Stimulated activated CD8-positive, alpha-beta memory T cell treated with anti-CD3 and anti-CD28 coated beads, Interleukin-12 subunit alpha, Interleukin-12 subunit beta, amount 100 ng/mL, for 24 hours (primary cell): ENCODE measurements around the gene LRRC45.

Source experiments
- DNase-seq: peaks from one replicate; pipeline ENCODE4 v3.0.0-alpha.2; 2020; ENCODE audit errors: extremely low read depth

Gene LRRC45

GRCh38 chr17:82062076-82062983, 39.2 kb downstream of the LRRC45 start:
- no peak for DNase-seq

- no peak for DNase-seq
Observed at GRCh38 chr17:82062984-82063368, 39.9 kb downstream of the LRRC45 start.

DNA sequence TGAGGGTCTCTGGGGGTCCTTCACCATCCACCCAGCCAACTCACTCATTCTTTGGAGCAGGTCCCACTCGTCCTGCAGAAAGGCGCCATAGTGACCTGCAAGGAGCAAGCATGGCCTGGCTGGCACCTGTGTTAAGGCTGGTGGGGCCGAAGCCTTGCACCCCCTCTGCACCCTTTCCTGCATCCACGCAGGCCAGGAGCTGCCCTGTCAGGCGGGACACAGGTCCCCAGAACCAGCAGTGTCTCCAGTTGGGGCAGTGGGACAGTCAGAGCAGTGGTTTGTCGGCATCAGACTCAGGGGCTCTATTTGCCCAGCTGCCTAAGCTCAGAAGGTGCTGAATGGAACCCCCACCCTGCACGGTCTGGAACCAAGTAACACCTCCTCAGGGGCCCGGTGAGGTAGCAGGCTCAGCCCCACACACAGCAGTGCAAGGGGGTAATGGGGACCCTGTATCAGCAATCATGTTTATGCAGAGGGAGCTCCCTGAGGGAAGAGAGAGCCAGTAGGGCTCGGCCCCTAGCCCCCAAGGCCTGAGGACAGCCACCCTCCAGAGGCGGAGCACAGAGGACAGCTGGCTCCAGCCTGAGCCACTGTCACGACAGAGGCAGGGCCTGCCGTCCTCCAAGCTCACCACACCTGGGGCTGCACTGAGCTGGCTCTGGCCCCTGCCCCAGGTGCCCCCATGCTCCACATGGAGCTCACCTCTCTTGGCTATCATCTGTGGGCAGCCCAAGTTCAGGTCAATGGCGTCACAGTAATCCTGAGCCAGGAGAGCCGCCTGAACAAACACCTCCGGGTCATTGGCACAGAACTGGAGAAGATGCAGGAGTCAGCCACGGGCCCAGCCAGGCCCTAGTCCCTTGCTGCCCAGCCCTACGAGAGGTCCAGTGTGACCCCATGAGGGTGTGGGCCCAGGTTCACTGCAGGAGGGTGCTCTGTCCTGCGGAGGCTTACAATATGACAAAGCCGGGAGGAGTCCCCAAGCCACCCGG, 40.6 kb downstream of the LRRC45 start:
- DNase-seq, result no peak

- no peak for DNase-seq
Observed at GRCh38 chr17:82064433-82065192, 41.5 kb downstream of the LRRC45 start.

DNA sequence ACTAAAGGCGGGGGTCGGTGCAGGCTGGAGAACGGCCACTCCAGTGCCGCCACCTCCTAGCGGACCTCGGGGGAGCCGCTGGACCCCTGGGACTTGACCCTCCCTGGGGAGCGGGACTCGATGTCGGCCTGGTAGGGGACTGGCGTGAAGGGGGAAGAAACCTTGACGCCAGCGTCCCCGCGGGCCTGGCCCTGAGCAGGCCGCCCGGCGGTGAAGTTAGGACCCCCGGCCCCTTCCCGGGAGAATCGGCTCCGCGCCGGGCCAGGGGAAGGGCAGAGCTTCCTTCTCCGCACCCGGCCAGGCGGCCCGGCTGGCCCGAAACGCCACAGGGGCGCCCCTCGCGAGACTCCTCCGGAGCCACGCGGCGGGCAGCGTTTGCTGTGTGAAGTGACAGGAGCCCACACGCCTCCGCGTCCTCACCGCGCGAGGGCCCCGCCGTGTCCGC, 42.1 kb downstream of the LRRC45 start:
- DNase-seq, result no peak

DNA sequence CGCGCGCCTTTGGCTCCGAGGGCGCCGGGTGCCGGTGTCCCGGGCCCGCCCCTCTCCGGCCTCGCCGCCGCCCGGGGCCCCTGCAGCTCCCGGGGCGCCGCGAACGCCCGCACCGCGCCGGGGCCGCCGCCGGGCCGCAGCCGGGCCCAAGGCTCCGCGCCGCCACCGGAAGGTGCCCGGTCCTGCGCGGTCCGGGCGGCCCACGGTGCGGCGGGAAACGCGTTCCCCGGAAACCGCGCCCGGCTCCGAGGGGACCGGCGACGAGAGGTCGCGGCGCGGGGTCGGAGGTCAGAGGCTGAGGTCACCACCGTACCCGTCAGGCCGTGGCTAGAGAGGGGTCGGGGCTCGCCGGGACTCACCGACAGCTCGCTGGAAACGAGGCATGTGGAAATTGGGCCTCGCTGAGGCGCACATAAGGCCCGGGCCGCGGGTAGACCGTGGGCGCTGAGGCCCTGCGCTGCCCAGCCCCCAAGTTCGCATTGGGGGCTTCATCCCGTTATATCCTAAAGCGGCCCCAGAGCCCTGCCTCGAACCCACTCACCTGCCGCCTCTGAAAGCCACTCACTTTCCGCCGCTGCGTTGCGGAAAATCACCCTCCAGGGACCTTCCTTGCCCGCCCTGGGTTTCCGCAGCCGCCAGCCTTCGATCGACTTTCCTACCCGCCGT, 42.7 kb downstream of the LRRC45 start, which contains the start of gene DUS1L:
DUS1L (minus strand) TSS at position 167 of the 666 bp plus-strand sequence. CDS start 745 bp downstream, outside the sequence.
- peak; percentile 45 for DNase-seq

DNA sequence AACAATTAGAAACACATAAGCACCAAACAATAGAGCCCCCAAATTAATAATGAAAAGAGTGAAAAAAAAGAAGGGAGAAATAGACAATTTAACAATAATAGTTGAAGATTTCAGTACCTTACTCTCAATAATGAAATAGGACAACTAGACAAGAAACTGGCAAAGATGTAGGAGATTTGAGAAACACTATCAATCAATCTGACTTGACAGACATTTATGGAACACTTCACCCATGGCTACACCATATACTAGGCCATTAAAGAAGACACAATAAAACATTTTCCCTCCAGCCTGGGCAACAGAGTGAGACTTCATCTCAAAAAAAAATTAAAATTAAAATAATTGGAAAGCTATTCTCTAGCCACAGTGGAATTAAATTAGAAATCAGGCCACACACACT, 47.5 kb downstream of the LRRC45 start:
- DNase-seq, result no peak

DNA sequence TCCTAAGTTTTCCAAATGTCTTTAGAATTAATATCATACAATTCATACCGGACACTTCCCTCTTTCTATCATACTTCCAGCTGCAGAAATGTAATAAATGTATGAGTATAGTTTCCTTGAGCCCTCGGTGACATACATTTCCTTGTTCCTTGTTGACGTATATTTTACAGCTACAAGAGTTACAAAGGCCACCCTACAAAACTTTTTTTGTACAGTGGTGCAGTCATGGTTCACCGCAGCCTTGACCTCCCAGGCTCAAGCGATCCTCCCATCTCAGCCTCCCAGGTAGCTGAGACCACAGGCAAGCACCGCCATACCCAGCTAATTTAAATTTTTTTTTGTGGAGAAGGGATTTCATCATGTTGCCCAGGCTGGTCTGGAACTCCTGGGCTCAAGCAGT, 49.7 kb downstream of the LRRC45 start:
- no peak for DNase-seq

DNA sequence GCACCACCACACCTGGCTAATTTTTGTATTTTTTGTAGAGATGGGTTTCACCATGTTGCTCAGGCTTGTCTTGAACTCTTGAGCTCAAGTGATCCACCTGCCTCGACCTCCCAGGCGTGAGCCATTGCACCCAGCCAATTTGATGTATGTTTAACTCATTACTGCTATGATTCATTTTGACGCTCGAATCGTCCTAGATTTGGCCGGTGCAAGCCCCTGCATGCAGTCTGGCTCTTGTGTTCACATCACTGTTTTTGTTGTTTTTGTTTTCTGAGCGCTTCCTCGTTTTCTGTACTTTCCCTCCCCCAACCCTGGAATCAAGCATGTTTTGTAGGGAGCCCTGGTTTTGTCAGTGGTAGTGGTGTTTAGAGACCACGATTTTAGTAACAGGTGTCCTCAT, 50.3 kb downstream of the LRRC45 start:
- no peak for DNase-seq

GRCh38 chr17:82076018-82076784, 53.1 kb downstream of the LRRC45 start:
- no peak for DNase-seq

GRCh38 chr17:82076785-82077591, 53.9 kb downstream of the LRRC45 start:
- DNase-seq, result no peak

GRCh38 chr17:82077617-82078358, 54.7 kb downstream of the LRRC45 start:
- no peak for DNase-seq

DNA sequence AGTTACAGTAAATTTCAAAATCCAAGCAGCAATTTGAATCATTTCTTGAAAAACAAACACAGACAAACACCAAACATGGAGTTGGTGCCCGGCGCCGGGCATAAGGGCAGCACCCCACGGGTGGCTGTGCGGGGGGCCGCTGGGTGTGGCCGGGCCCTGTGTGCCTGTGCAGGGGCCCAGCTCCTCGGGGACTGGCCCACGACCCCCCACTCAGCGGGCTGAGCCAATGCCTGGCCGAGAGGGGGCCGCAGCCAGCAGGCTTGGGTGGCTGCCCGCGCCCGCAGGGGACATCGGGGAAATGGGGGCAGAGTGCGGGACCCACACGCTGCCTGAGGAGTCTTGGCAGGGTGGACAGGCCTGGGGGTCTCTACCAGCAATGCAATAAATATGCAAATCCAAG, 55.3 kb downstream of the LRRC45 start:
- DNase-seq, result no peak

- no peak for DNase-seq
Observed at GRCh38 chr17:82079001-82079677, 56.0 kb downstream of the LRRC45 start.

DNA sequence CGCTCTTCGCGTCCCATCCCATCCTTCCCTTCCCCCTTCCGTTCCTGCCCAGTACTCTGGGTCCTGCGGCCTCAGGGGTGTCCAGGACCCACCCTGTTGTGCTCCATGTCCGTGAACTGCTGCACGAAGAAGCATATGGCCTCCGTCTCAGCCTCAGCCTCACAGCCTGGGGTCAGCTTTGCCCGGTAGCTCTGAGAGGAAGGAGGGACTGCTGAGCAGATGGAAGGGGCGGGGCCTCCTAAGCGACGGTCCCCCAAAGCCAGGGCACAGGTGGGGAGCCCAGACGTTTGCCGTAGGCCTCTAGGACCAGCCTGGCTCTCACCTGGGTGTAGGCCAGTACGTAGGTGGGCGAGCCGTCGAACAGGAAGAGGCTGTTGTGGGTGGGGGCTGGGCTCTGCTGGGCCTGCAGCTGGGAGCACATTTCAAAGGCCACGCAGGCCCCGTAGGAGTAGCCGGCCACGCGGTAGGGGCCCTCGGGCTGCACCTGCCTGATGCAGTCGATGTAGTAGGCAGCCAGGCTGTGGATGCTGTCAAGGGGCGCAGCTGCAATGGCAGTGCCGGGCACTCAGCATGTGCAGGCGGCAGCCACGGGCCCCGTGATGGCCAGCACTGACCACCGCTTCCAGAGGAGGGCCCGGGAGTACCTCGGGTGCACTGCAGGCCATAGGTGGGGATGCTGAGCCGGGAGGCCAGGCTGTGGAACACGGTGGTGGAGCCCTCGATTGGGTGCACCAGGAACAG, 57.1 kb downstream of the LRRC45 start:
- DNase-seq, result no peak
